Subcutaneous abdominal adipose tissue (tissue), 5 donors: ENCODE measurements around the gene PABPC5.

ENCODE experiments used
- H3K27ac ChIP-seq: one replicate; pipeline ENCODE4 v1.7.0; 2013; ENCODE audit warnings: low read depth, mild to moderate bottlenecking, inconsistent platforms, low read length, moderate library complexity
- H3K27me3 ChIP-seq, 5 donors: one replicate each; pipeline ENCODE4 v1.7.0; 2013; ENCODE audit warnings: low read length in 5 of 5, inconsistent platforms in 1 of 5; ENCODE audit not compliant: control insufficient read depth in 5 of 5, insufficient read depth in 4 of 5
- H3K36me3 ChIP-seq, 5 donors: one replicate each; pipeline ENCODE4 v1.7.0; 2013; ENCODE audit warnings: low read length in 5 of 5; ENCODE audit not compliant: control insufficient read depth in 5 of 5, insufficient read depth in 5 of 5
- H3K4me1 ChIP-seq, 5 donors: one replicate each; pipeline ENCODE4 v1.7.0; 2013; ENCODE audit warnings: low read length in 5 of 5, mild to moderate bottlenecking in 3 of 5, moderate library complexity in 1 of 5; ENCODE audit not compliant: control insufficient read depth in 5 of 5, insufficient read depth in 5 of 5
- H3K4me3 ChIP-seq, 5 donors: one replicate each; pipeline ENCODE4 v1.7.0; 2013; ENCODE audit warnings: low read length in 5 of 5, low read depth in 1 of 5
- H3K9ac ChIP-seq, 5 donors: one replicate each; pipeline ENCODE4 v1.7.0; 2013; ENCODE audit warnings: low read length in 5 of 5, mild to moderate bottlenecking in 4 of 5, moderate library complexity in 3 of 5
- H3K9me3 ChIP-seq, 5 donors: one replicate each; pipeline ENCODE4 v1.7.0; 2013; ENCODE audit warnings: low read length in 5 of 5; ENCODE audit not compliant: control insufficient read depth in 5 of 5
- donor health status: healthy.
- donor health status: healthy.
- donor health status: healthy.
- donor health status: healthy.
- donor health status: healthy.

The PABPC5 gene

DNA sequence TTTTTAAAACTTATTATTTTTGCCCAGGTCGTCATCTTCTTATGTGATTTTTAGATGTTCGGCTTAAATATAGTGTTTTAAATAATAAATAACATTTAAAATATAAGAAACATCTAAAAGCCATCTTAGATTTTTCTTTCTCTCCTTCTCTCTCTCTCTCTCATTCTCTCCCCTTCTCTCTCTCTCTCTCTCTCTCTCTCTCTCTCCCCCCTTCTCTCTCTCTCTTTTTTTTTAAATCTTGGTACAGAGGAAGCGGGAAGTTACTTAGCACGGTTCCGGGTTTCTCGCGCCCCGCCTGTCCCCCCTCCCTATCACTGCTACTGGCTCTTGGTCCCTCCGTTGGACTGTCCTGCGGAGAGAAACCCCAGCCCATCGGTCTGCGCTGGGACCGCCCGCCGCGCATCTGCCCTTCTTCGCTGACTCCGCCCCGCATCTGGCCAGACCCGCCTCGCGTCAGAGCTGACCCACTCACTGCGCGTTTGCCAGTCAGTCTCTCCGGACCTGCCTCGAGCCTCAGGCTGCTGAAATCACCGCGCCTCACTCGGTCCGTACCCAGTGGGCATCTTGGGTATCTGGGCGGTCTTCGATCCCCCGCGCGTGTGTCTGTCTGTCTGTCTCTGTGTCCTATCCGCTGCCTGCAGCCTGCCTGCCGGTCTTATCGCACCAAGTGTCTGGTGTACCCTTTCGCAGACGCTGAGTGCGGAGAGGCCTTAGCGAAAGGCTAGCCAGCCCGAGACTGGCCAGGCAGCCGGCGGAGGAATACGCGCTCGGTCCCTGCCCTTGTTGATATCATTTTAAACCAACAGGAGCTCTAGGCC is at the start of gene PABPC5:
Gene PABPC5, plus strand, starts transcription at position 489 of the 818 bp plus-strand sequence. CDS start 739 bp downstream, outside the sequence.
- peak within 1 kb of the TSS; percentile 62 to 74 (median 71) for H3K4me3 ChIP-seq
- H3K36me3 ChIP-seq, result no peaks in the 10 kb centered on the region
- peak within 1 kb of the TSS; percentile 10 for H3K27ac ChIP-seq
- no peaks in the 10 kb centered on the region for H3K9me3 ChIP-seq
- peaks cover 0 to 12% (median 0%) of the 10 kb centered on the region in 5 donors for H3K4me1 ChIP-seq
- H3K27me3 ChIP-seq, result peaks cover 0 to 10% (median 8%) of the 10 kb centered on the region in 5 donors
- peak within 1 kb of the TSS in 4 of 5 donors; percentile 4 to 77 (median 56) for H3K9ac ChIP-seq

DNA sequence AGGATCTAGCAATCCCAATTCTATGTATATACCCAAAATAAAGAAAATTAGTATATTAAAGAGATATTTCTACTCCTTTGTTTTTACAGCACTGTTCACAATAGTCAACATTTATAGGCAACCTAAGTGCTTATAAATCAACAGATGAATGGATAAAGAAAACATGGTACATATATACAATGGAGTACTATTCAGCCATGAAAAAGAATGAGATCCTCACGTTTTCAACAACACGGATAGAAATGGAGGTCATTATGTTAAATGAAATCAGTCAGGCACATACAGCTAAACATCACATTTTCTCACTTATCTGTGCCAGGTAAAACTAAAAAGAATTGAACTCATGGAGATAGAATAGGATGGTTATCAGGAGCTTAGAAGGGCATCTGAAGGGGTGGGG is 45.6 kb upstream of the PABPC5 start:
- H3K4me3 ChIP-seq, result no peak overlapping the region
- no peaks in the 10 kb centered on the region for H3K27me3 ChIP-seq
- H3K36me3 ChIP-seq, result no peaks in the 10 kb centered on the region
- peaks cover 0 to 4% (median 0%) of the 10 kb centered on the region in 5 donors for H3K9me3 ChIP-seq
- no peaks in the 10 kb centered on the region for H3K4me1 ChIP-seq
- H3K27ac ChIP-seq, result no peak overlapping the region
- H3K9ac ChIP-seq, result no peak overlapping the region

DNA sequence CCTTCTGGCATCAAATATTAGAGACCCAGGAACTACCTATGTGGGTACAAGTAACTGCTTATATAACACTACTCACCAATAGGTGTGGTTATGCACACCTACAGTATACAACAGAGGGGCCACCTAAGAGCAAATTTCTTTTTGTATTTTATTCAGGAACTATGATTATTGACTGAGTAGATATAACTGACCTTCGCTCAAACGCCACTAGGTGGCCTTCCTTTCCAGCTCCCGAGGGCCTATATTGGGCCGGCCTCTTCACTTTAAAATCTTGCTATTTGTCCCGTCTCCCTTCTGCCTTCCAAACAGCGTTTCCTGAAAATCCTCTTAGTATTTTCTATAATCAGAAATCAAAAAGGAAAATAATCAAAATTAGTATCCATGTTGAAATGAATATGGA is 19.9 kb upstream of the PABPC5 start:
- Histone ChIP-seq H3K9me3 (peaks cover 0 to 3% (median 0%) of the 10 kb centered on the region in 5 donors), H3K36me3 (no peaks in the 10 kb centered on the region), H3K9ac (no peak overlapping the region), H3K4me1 (no peaks in the 10 kb centered on the region), H3K27me3 (no peaks in the 10 kb centered on the region), H3K27ac (no peak overlapping the region), H3K4me3 (no peak overlapping the region)

DNA sequence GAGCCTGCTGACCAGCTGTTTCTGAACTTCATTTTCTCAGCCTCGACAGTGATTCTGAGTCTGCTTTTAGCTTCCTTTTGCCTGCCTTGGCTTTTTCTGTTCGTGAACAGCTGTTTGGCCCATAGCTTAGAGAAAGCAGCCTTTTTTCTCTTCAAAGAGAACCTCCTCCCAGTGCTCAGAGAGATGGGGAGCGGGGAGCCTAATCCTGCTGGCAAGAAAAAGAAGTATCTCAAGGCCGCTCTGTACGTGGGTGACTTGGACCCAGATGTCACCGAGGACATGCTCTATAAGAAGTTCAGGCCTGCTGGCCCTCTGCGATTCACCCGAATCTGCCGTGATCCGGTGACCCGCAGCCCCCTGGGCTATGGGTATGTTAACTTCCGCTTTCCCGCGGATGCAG is 756 bp downstream of the PABPC5 start:
- Histone ChIP-seq H3K27me3 (peaks cover 0 to 10% (median 8%) of the 10 kb centered on the region in 5 donors), H3K9me3 (no peaks in the 10 kb centered on the region), H3K27ac (peak overlapping the region; percentile 10), H3K4me3 (peak overlapping the region; percentile 62 to 74 (median 71)), H3K4me1 (peaks cover 0 to 12% (median 0%) of the 10 kb centered on the region in 5 donors), H3K36me3 (no peaks in the 10 kb centered on the region), H3K9ac (peak overlapping the region in 4 of 5 donors; percentile 4 to 77 (median 56))
